BJ (cell line): ENCODE data around the gene CANT1. TPM values are rescaled to one million over a fixed set of nuclear protein-coding genes. Genes with fewer than 3 reads are reported as not detected.

Experiments
- CTCF ChIA-PET: fragments of 350-600 bp; formaldehyde crosslinking; extraction: SDS; loops from one replicate; lab custom pipeline; 2021; ENCODE audit warnings: antibody characterized with exemption, inconsistent platforms; lab: Yijun Ruan, JAX
- POLR2A ChIA-PET: fragments of 300-600 bp; sonication (Branson Sonifier 250); formaldehyde crosslinking; extraction: SDS; loops from one replicate; lab custom pipeline; 2021; ENCODE audit warnings: antibody characterized with exemption; lab: Charles Lee
- DNase-seq: peaks from one replicate; pipeline ENCODE4 v3.0.0-alpha.2; 2011; ENCODE audit warnings: low read depth
- H3K27me3 ChIP-seq: 2 replicates; pipeline ENCODE4 v1.6.0; 2011; ENCODE audit warnings: low read length; ENCODE audit not compliant: control insufficient read depth, insufficient read depth
- H3K36me3 ChIP-seq: 2 replicates; pipeline ENCODE4 v1.5.1; 2011; ENCODE audit warnings: low read length; ENCODE audit not compliant: control insufficient read depth, insufficient read depth
- H3K4me3 ChIP-seq: 2 replicates; pipeline ENCODE4 v1.5.1; 2011; ENCODE audit warnings: low read depth, mild to moderate bottlenecking, control low read depth, low read length
- CTCF ChIP-seq: IDR thresholded peaks from 2 replicates; pipeline ENCODE4 v1.5.1; 2011; ENCODE audit warnings: low read depth, mild to moderate bottlenecking, control low read depth, inconsistent platforms, low read length, moderate library complexity; ENCODE audit not compliant: insufficient read depth
- polyA plus RNA-seq: library from polyadenylated mRNA; depleted of rRNA; stranded (reverse); fragments of >200 nt; gene quantifications from 2 replicates; pipeline ENCODE4 v1.2.3, GENCODE V29; 2011

The CANT1 gene
- polyA plus RNA-seq, 1 experiment, result 83.5 TPM

GRCh38 chr17:78986649-78987328, 22.8 kb downstream of the CANT1 start:
- ChIA-PET POLR2A (interaction anchor here (0.6 kb wide), 2 partner anchors 11 to 17 kb away, joined by 11 read pairs; no protein-coding TSS in a partner anchor), CTCF (no interaction called here)
- Histone ChIP-seq H3K36me3 (peaks cover 7% of the 10 kb centered on the region), H3K4me3 (peak overlapping the region; percentile 3), H3K27me3 (no peaks in the 10 kb centered on the region)
- DNase-seq, result no peak
- TF ChIP-seq CTCF, result no peak

- CTCF ChIA-PET, result interaction anchor here (0.6 to 1.2 kb wide), 3 partner anchors 56 to 79 kb away, joined by 3 to 6 read pairs (median 3); no protein-coding TSS in a partner anchor
- H3K36me3 ChIP-seq, result peaks cover 7% of the 10 kb centered on the region; the same call in 1 of the 2 replicates
- no peak overlapping the region; the same call in 1 of the 2 replicates for H3K4me3 ChIP-seq
Measured at GRCh38 chr17:78986048-78986648, 23.4 kb downstream of the CANT1 start.

GRCh38 chr17:78985395-78985794, 24.2 kb downstream of the CANT1 start:
- ChIA-PET CTCF (interaction anchor here (0.6 to 1.2 kb wide), 3 partner anchors 57 to 78 kb away, joined by 3 to 6 read pairs (median 3); no protein-coding TSS in a partner anchor), POLR2A (no interaction called here)
- H3K27me3 ChIP-seq, result no peaks in the 10 kb centered on the region
- no peak for TF ChIP-seq CTCF
- H3K4me3 ChIP-seq, result no peak overlapping the region
- 0 out of 2 replicates have a peak, but pooled peaks cover 3% of the 10 kb centered on the region for H3K36me3 ChIP-seq
- DNase-seq, result no peak

More at GRCh38 chr17:78986048-78986648, 23.4 kb downstream of the CANT1 start:
- POLR2A ChIA-PET, result interaction anchor here (0.6 kb wide), 2 partner anchors 10 to 17 kb away, joined by 11 read pairs; no protein-coding TSS in a partner anchor
- TF ChIP-seq CTCF, result peak; percentile 25; the same call in 1 of the 2 replicates
- DNase-seq, result no peak
- H3K27me3 ChIP-seq, result no peaks in the 10 kb centered on the region

GRCh38 chr17:78981010-78981888, 28.3 kb downstream of the CANT1 start:
- no peak for TF ChIP-seq CTCF
- Histone ChIP-seq H3K4me3 (no peak overlapping the region), H3K36me3 (no peaks in the 10 kb centered on the region), H3K27me3 (no peaks in the 10 kb centered on the region)
- ChIA-PET POLR2A (no interaction called here), CTCF (interaction anchor here (0.8 to 2.8 kb wide), 2 partner anchors 10 to 115 kb away, joined by 6 to 10 read pairs; no protein-coding TSS in a partner anchor)
- DNase-seq, result no peak
